Breast epithelium (tissue), 3 donors: Measurements from ENCODE around the gene NYAP2.

Experiments
- POLR2A ChIP-seq: fragments of 450-650 bp; IDR thresholded peaks from one replicate; pipeline ENCODE4 v1.6.1; 2016; ENCODE audit warnings: antibody characterized with exemption, mild to moderate bottlenecking, moderate library complexity
- POLR2AphosphoS5 ChIP-seq, 3 donors: sonication (generic); formaldehyde crosslinking; IDR thresholded peaks; one replicate each; pipeline ENCODE4 v1.6.1; 2017; ENCODE audit warnings: antibody characterized with exemption in 3 of 3
- TF ChIP-seq, protein P1 (sequence below), 3 donors: fragments of 450-650 bp; IDR thresholded peaks; one replicate each; pipeline ENCODE4 v1.5.1; 2016 to 2017; ENCODE audit warnings: antibody characterized with exemption in 3 of 3, mild to moderate bottlenecking in 3 of 3, moderate library complexity in 3 of 3

DNA sequence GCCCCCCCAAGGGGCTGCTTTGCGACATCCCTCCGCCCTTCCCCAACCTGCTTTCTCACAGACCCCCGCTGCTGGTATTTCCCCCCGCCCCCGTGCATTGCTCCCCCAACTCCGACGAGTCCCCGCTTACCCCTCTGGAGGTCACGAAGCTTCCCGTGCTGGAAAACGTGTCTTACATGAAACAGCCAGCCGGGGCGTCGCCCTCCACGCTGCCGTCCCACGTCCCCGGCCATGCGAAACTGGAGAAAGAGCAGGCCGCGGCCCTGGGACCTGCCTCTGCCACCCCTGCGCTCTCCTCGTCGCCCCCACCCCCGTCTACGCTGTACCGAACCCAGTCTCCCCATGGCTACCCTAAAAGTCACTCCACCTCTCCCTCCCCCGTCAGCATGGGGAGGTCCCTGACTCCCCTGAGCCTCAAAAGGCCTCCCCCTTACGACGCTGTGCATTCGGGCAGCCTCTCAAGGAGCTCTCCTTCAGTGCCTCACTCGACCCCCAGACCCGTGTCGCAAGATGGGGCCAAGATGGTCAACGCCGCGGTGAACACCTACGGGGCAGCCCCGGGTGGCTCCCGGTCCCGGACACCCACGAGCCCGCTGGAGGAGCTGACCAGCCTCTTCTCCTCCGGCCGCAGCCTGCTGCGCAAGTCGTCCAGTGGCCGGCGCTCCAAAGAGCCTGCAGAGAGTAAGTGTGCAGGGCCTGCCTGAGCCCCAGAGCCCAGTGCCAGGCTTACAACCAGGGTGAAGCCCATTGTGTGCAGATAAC, 183.0 kb downstream of the NYAP2 start:
- no peak for TF ChIP-seq POLR2A
- no peak for TF ChIP-seq POLR2AphosphoS5 (IDR thresholded peaks at IDR 0.05)
- TF ChIP-seq, protein P1, sequence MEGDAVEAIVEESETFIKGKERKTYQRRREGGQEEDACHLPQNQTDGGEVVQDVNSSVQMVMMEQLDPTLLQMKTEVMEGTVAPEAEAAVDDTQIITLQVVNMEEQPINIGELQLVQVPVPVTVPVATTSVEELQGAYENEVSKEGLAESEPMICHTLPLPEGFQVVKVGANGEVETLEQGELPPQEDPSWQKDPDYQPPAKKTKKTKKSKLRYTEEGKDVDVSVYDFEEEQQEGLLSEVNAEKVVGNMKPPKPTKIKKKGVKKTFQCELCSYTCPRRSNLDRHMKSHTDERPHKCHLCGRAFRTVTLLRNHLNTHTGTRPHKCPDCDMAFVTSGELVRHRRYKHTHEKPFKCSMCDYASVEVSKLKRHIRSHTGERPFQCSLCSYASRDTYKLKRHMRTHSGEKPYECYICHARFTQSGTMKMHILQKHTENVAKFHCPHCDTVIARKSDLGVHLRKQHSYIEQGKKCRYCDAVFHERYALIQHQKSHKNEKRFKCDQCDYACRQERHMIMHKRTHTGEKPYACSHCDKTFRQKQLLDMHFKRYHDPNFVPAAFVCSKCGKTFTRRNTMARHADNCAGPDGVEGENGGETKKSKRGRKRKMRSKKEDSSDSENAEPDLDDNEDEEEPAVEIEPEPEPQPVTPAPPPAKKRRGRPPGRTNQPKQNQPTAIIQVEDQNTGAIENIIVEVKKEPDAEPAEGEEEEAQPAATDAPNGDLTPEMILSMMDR (IDR thresholded peaks at IDR 0.05): no peak
